PC-9 (cell line): Measurements from ENCODE around the gene EYA4.

ENCODE experiments used
- EZH2 ChIP-seq: fragments of 200-600 bp; sonication (generic); IDR thresholded peaks from 2 replicates; pipeline ENCODE4 v1.8.0; 2017; ENCODE audit warnings: antibody characterized with exemption, low read depth
- TF ChIP-seq, protein P1 (sequence below): fragments of 200-600 bp; sonication (generic); conservative IDR thresholded peaks from 2 replicates; pipeline ENCODE4 v1.6.1; 2017; ENCODE audit warnings: mixed run types, antibody characterized with exemption, mild to moderate bottlenecking, moderate library complexity

DNA sequence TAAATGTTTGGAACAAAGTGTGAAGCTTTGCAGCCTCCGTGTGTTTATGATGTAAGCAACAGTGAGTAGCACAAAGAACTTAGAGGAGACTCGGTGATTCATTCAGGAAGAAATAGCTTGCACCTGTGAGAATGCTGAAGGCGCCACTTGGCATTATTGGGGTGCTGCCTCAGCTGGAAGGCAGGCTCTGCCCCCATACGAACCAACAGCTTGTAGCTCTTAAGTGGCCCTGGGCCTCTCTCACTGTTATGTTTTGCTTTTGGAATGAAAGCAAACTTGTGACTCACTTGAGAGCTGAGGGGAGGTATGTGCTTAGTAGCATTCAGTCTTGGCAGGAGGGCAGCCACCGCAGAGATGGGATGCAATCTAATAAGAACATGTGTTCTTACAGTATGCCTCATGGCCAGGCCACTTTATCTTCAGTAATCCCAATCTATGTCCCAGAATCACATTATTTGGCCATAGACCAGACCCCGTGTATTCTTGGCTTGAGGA is 310.7 kb downstream of the EYA4 start:
- TF ChIP-seq, protein P1, sequence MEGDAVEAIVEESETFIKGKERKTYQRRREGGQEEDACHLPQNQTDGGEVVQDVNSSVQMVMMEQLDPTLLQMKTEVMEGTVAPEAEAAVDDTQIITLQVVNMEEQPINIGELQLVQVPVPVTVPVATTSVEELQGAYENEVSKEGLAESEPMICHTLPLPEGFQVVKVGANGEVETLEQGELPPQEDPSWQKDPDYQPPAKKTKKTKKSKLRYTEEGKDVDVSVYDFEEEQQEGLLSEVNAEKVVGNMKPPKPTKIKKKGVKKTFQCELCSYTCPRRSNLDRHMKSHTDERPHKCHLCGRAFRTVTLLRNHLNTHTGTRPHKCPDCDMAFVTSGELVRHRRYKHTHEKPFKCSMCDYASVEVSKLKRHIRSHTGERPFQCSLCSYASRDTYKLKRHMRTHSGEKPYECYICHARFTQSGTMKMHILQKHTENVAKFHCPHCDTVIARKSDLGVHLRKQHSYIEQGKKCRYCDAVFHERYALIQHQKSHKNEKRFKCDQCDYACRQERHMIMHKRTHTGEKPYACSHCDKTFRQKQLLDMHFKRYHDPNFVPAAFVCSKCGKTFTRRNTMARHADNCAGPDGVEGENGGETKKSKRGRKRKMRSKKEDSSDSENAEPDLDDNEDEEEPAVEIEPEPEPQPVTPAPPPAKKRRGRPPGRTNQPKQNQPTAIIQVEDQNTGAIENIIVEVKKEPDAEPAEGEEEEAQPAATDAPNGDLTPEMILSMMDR = no peak
- no peak for TF ChIP-seq EZH2
